Panc1 (cell line): ENCODE results near the gene PODNL1.

Source experiments
- POLR2AphosphoS5 ChIP-seq: IDR thresholded peaks from 2 replicates; pipeline ENCODE4 v1.6.1; 2012; ENCODE audit warnings: mild to moderate bottlenecking, low read depth, low read length, moderate library complexity
- TF ChIP-seq, protein P1 (sequence below): fragments of 450-650 bp; IDR thresholded peaks from 2 replicates; pipeline ENCODE4 v1.5.1; 2017; ENCODE audit warnings: mild to moderate bottlenecking
- TF ChIP-seq, protein P2 (sequence below), 2 experiments: IDR thresholded peaks; 2 replicates each; pipeline ENCODE4 v1.6.1; 2011 to 2012; ENCODE audit warnings: low read depth in 2 of 2, control low read depth in 1 of 2, low read length in 1 of 2, mild to moderate bottlenecking in 1 of 2, moderate library complexity in 1 of 2; ENCODE audit not compliant: insufficient read depth in 1 of 2

DNA sequence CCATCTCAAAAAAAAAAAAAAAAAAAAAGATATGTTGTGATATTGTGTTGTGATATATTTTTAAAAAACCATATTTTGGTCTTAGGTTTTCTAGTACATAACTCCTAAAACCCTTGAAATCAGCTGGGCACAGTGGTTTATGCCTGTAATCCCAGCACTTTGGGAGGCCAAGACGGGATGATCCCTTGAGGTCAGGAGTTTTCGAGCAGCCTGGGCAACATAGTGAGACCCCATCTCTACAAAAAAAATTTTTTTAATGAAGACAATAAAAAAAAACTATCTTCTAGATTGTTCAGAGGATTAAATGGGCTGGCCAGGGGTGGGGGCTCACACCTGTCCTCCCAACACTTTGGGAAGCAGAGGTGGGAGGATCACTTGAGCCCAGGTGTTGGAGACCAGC is 12.8 kb upstream of the PODNL1 start:
- TF ChIP-seq, protein P1, sequence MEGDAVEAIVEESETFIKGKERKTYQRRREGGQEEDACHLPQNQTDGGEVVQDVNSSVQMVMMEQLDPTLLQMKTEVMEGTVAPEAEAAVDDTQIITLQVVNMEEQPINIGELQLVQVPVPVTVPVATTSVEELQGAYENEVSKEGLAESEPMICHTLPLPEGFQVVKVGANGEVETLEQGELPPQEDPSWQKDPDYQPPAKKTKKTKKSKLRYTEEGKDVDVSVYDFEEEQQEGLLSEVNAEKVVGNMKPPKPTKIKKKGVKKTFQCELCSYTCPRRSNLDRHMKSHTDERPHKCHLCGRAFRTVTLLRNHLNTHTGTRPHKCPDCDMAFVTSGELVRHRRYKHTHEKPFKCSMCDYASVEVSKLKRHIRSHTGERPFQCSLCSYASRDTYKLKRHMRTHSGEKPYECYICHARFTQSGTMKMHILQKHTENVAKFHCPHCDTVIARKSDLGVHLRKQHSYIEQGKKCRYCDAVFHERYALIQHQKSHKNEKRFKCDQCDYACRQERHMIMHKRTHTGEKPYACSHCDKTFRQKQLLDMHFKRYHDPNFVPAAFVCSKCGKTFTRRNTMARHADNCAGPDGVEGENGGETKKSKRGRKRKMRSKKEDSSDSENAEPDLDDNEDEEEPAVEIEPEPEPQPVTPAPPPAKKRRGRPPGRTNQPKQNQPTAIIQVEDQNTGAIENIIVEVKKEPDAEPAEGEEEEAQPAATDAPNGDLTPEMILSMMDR = no peak
- TF ChIP-seq POLR2AphosphoS5 = no peak
- TF ChIP-seq, protein P2, sequence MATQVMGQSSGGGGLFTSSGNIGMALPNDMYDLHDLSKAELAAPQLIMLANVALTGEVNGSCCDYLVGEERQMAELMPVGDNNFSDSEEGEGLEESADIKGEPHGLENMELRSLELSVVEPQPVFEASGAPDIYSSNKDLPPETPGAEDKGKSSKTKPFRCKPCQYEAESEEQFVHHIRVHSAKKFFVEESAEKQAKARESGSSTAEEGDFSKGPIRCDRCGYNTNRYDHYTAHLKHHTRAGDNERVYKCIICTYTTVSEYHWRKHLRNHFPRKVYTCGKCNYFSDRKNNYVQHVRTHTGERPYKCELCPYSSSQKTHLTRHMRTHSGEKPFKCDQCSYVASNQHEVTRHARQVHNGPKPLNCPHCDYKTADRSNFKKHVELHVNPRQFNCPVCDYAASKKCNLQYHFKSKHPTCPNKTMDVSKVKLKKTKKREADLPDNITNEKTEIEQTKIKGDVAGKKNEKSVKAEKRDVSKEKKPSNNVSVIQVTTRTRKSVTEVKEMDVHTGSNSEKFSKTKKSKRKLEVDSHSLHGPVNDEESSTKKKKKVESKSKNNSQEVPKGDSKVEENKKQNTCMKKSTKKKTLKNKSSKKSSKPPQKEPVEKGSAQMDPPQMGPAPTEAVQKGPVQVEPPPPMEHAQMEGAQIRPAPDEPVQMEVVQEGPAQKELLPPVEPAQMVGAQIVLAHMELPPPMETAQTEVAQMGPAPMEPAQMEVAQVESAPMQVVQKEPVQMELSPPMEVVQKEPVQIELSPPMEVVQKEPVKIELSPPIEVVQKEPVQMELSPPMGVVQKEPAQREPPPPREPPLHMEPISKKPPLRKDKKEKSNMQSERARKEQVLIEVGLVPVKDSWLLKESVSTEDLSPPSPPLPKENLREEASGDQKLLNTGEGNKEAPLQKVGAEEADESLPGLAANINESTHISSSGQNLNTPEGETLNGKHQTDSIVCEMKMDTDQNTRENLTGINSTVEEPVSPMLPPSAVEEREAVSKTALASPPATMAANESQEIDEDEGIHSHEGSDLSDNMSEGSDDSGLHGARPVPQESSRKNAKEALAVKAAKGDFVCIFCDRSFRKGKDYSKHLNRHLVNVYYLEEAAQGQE (IDR thresholded peaks at IDR 0.05; ENCODE audit: insufficient read depth in 1 of 2, low read depth in 2 of 2, low read length in 1 of 2) = no peak
